Measurements from ENCODE around the gene SLC6A5. TPM values are rescaled to one million over a fixed set of nuclear protein-coding genes. Genes with fewer than 3 reads are reported as not detected.
A peak's percentile ranks its signal among the peaks of the same experiment; 100 is the strongest.

Gene SLC6A5
- total RNA-seq, 3 donors from 2014 or later, result not detected

GRCh38 chr11:20644360-20644759, 45.0 kb downstream of the SLC6A5 start:
- Histone ChIP-seq H3K9me3 (no peaks in the 10 kb centered on the region), H3K4me1 (no peaks in the 10 kb centered on the region), H3K4me3 (no peak overlapping the region), H3K36me3 (no peaks in the 10 kb centered on the region), H3K27ac (no peak overlapping the region), H3K27me3 (no peaks in the 10 kb centered on the region)
- DNase-seq (ENCODE audit: low spot score in 2 of 2), result no peak
- TF ChIP-seq POLR2A (IDR thresholded peaks at IDR 0.05), result no peak
- TF ChIP-seq POLR2AphosphoS5 (IDR thresholded peaks at IDR 0.05), result no peak
- no peak for TF ChIP-seq CTCF (IDR thresholded peaks at IDR 0.05)
- intact Hi-C loops (cut with DNase I; ENCODE audit: low total_unique reads), result no loop called here

- Histone ChIP-seq H3K4me1 (no peaks in the 10 kb centered on the region), H3K9me3 (no peaks in the 10 kb centered on the region), H3K4me3 (no peak overlapping the region), H3K36me3 (no peaks in the 10 kb centered on the region), H3K27me3 (no peaks in the 10 kb centered on the region), H3K27ac (no peak overlapping the region)
- TF ChIP-seq POLR2A (IDR thresholded peaks at IDR 0.05), result no peak
- TF ChIP-seq POLR2AphosphoS5 (IDR thresholded peaks at IDR 0.05), result no peak
- peak; percentile 61 to 88 (median 71) for TF ChIP-seq CTCF (IDR thresholded peaks at IDR 0.05)
- DNase-seq (ENCODE audit: low spot score in 2 of 2), result no peak
- intact Hi-C loops (cut with DNase I; ENCODE audit: low total_unique reads), result no loop called here
Measured at GRCh38 chr11:20647976-20648565, 48.7 kb downstream of the SLC6A5 start.

GRCh38 chr11:20652150-20652806, 52.9 kb downstream of the SLC6A5 start:
- no peak for DNase-seq (ENCODE audit: low spot score in 2 of 2)
- no peaks in the 10 kb centered on the region for H3K4me1 ChIP-seq
- intact Hi-C loops (cut with DNase I; ENCODE audit: low total_unique reads), result no loop called here

GRCh38 chr11:20654038-20654437, 54.6 kb downstream of the SLC6A5 start:
- TF ChIP-seq POLR2A (IDR thresholded peaks at IDR 0.05), result no peak
- TF ChIP-seq POLR2AphosphoS5 (IDR thresholded peaks at IDR 0.05), result no peak
- TF ChIP-seq CTCF (IDR thresholded peaks at IDR 0.05), result no peak
- no peaks in the 10 kb centered on the region for H3K9me3 ChIP-seq
- no peak for DNase-seq (ENCODE audit: low spot score in 2 of 2)
- H3K27ac ChIP-seq, result no peak overlapping the region
- H3K4me1 ChIP-seq, result no peaks in the 10 kb centered on the region
- no peaks in the 10 kb centered on the region for H3K36me3 ChIP-seq
- no peaks in the 10 kb centered on the region for H3K27me3 ChIP-seq
- intact Hi-C loops (cut with DNase I; ENCODE audit: low total_unique reads), result no loop called here
- H3K4me3 ChIP-seq, result no peak overlapping the region

More at GRCh38 chr11:20652150-20652806, 52.9 kb downstream of the SLC6A5 start:
- Histone ChIP-seq H3K4me3 (no peak overlapping the region), H3K36me3 (no peaks in the 10 kb centered on the region), H3K27ac (no peak overlapping the region), H3K27me3 (no peaks in the 10 kb centered on the region), H3K9me3 (no peaks in the 10 kb centered on the region)
- TF ChIP-seq CTCF (IDR thresholded peaks at IDR 0.05) (no peak), POLR2AphosphoS5 (IDR thresholded peaks at IDR 0.05) (no peak), POLR2A (IDR thresholded peaks at IDR 0.05) (no peak)

- intact Hi-C loops (cut with DNase I; ENCODE audit: low total_unique reads), result no loop called here
- Histone ChIP-seq H3K4me1 (no peaks in the 10 kb centered on the region), H3K9me3 (peaks cover 0 to 4% of the 10 kb centered on the region in 2 donors), H3K27me3 (no peaks in the 10 kb centered on the region), H3K27ac (no peak overlapping the region), H3K4me3 (no peak overlapping the region), H3K36me3 (no peaks in the 10 kb centered on the region)
- no peak for TF ChIP-seq POLR2AphosphoS5 (IDR thresholded peaks at IDR 0.05)
- TF ChIP-seq CTCF (IDR thresholded peaks at IDR 0.05), result no peak
- TF ChIP-seq POLR2A (IDR thresholded peaks at IDR 0.05), result no peak
- no peak for DNase-seq (ENCODE audit: low spot score in 2 of 2)
Measured at GRCh38 chr11:20656901-20657300, 57.5 kb downstream of the SLC6A5 start.
